K562 (cell line): ENCODE measurements around the gene ZNF219. TPM values are rescaled to one million over a fixed set of nuclear protein-coding genes. Genes with fewer than 3 reads are reported as not detected.

Experiments
- HBP1 ChIP-seq: fragments of 450-650 bp; formaldehyde crosslinking; IDR thresholded peaks from 2 replicates; pipeline ENCODE4 v1.4.0; 2022; ENCODE audit warnings: missing genetic modification characterization
- NR2C1 ChIP-seq, 2 experiments: fragments of 450-650 bp; IDR thresholded peaks; 2 replicates each; pipeline ENCODE4 v1.6.1; 2017; ENCODE audit warnings: mild to moderate bottlenecking in 2 of 2, antibody characterized with exemption in 1 of 2, inconsistent platforms in 1 of 2, missing compliant biosample characterization in 1 of 2, missing genetic modification characterization in 1 of 2
- POLR2AphosphoS5 ChIP-seq: IDR thresholded peaks from 2 replicates; pipeline ENCODE4 v1.6.1; 2011; ENCODE audit warnings: mild to moderate bottlenecking, low read depth, low read length, moderate library complexity; ENCODE audit not compliant: control insufficient read depth, insufficient read depth
- RBFOX2 ChIP-seq: fragments of 200-400 bp; formaldehyde crosslinking; IDR thresholded peaks from 2 replicates; pipeline ENCODE4 v1.6.1; 2017; ENCODE audit warnings: low read depth, mild to moderate bottlenecking, low read length, moderate library complexity
- THRA ChIP-seq: fragments of 450-650 bp; IDR thresholded peaks from 2 replicates; pipeline ENCODE4 v1.6.1; 2017; ENCODE audit warnings: mild to moderate bottlenecking, moderate library complexity
- ZBTB11 ChIP-seq, 3 experiments: fragments of 200-800 bp in 1 of 3; fragments of 250-450 bp in 1 of 3; fragments of 450-650 bp in 1 of 3; sonication (Bioruptor Pico) in 1 of 3; sonication (Bioruptor generic) in 1 of 3; formaldehyde crosslinking in 1 of 3; IDR thresholded peaks; 2 replicates each; pipeline versions ENCODE4 v1.6.1 to v1.8.0; 2016 to 2022; ENCODE audit warnings: mild to moderate bottlenecking in 2 of 3, missing genetic modification characterization in 2 of 3, missing compliant biosample characterization in 1 of 3, moderate library complexity in 1 of 3
- ZKSCAN8 ChIP-seq: fragments of 200-800 bp; sonication (Bioruptor generic); IDR thresholded peaks from 2 replicates; pipeline ENCODE4 v1.6.1; 2016; ENCODE audit warnings: missing genetic modification characterization, missing compliant biosample characterization
- ZNF384 ChIP-seq: IDR thresholded peaks from 2 replicates; pipeline ENCODE4 v1.6.1; 2012; ENCODE audit warnings: low read depth, low read length, improper control_type of control experiment
- polyA plus RNA-seq, 8 experiments: library from polyadenylated mRNA; depleted of rRNA in 4 of 8; stranded (reverse) in 5 of 8; unstranded in 3 of 8; fragments of >200 nt; fragmentation: Nextera tagmentation in 2 of 8; fragmentation: Illumina TruSeq in 1 of 8; extraction: Ambion mirVana in 2 of 8; extraction: Trizol in 1 of 8; gene quantifications; 2 replicates each; pipeline versions ENCODE4 v1.2.1 to v1.2.3, GENCODE V29; 2011 to 2014; ENCODE audit warnings: inconsistent platforms in 1 of 8, missing spikeins in 1 of 8
- total RNA-seq, 7 experiments: library from RNA; depleted of rRNA in 6 of 7; stranded (reverse); fragments of >200 nt in 6 of 7; fragmentation: Illumina TruSeq in 2 of 7; extraction: Trizol in 2 of 7; gene quantifications; 2 replicates each; pipeline versions ENCODE4 v1.2.1 to v1.2.3, GENCODE V29; 2011 to 2021; ENCODE audit warnings: low replicate concordance in 1 of 7

ZNF219 gene
- total and polyA plus RNA-seq, 9 of the 15 experiments (the other 6 are each of a cell fraction or from before 2014, with no cell fraction given): 0.29 to 10.6 (median 2.8) TPM

GRCh38 chr14:21106498-21107282, 8.2 kb upstream of the ZNF219 start (continued):
- TF ChIP-seq ZBTB11 (CRISPR knock-in tag; IDR thresholded peaks at IDR 0.05) (no peak), ZKSCAN8 (CRISPR knock-in tag) (0 out of 2 replicates have a peak, but pooled peaks have one; percentile 25), POLR2AphosphoS5 (no peak), RBFOX2 (peak; percentile 36; the same call in 1 of the 2 replicates), ZNF384 (no peak), HBP1 (CRISPR knock-in tag) (no peak), THRA (no peak), NR2C1 (IDR thresholded peaks at IDR 0.05) (no peak), NR2C1 (tag; IDR thresholded peaks at IDR 0.05) (peak; percentile 46; the same call in 1 of the 2 replicates)
